Peyer's patch (tissue), 4 donors: Measurements from ENCODE around the gene TMEM108. TPM values are rescaled to one million over a fixed set of nuclear protein-coding genes. Genes with fewer than 3 reads are reported as not detected.

Source experiments
- DNase-seq, 3 donors: peaks; one replicate each; pipeline ENCODE4 v3.0.0-alpha.2; 2017 to 2019
- H3K27ac ChIP-seq, 4 donors: fragments of 200-600 bp; sonication (generic); one replicate each; pipeline ENCODE4 v1.5.1; 2016 to 2019
- H3K27me3 ChIP-seq, 2 donors: fragments of 200-600 bp; sonication (generic); one replicate each; pipeline ENCODE4 v1.5.1; 2019
- H3K36me3 ChIP-seq, 3 donors: fragments of 200-600 bp; sonication (generic); one replicate each; pipeline ENCODE4 v1.5.1; 2016 to 2019
- H3K4me1 ChIP-seq, 4 donors: fragments of 200-600 bp; sonication (generic); one replicate each; pipeline ENCODE4 v1.5.1; 2016 to 2019
- H3K4me3 ChIP-seq, 4 donors: fragments of 200-600 bp; sonication (generic); 1 replicate in 3 of 4; 2 replicates in 1 of 4; pipeline ENCODE4 v1.5.1; 2016 to 2019; ENCODE audit warnings: mild to moderate bottlenecking in 1 of 4
- H3K9me3 ChIP-seq, 4 donors: fragments of 200-600 bp; sonication (generic); one replicate each; pipeline ENCODE4 v1.5.1; 2016 to 2019; ENCODE audit warnings: mild to moderate bottlenecking in 1 of 4
- CTCF ChIP-seq, 6 experiments: fragments of 450-650 bp in 4 of 6; fragments of 200-600 bp in 2 of 6; sonication (generic) in 1 of 6; IDR thresholded peaks; one replicate each; pipeline ENCODE4 v1.5.1; 2017 to 2019; ENCODE audit warnings: antibody characterized with exemption in 6 of 6, mild to moderate bottlenecking in 3 of 6, moderate library complexity in 1 of 6
- POLR2A ChIP-seq, 2 donors: fragments of 450-650 bp; IDR thresholded peaks; one replicate each; pipeline ENCODE4 v1.5.1; 2017; ENCODE audit warnings: antibody characterized with exemption in 2 of 2, mild to moderate bottlenecking in 2 of 2, moderate library complexity in 2 of 2
- total RNA-seq, 4 donors: library from RNA; depleted of rRNA; stranded (reverse); fragments of >200 nt; gene quantifications; one replicate each; pipeline ENCODE4 v1.1.0, GENCODE V29; 2016

TMEM108 gene
- total RNA-seq, 4 donors from 2014 or later, result 1.4 to 1.7 TPM; not detected in 2

DNA sequence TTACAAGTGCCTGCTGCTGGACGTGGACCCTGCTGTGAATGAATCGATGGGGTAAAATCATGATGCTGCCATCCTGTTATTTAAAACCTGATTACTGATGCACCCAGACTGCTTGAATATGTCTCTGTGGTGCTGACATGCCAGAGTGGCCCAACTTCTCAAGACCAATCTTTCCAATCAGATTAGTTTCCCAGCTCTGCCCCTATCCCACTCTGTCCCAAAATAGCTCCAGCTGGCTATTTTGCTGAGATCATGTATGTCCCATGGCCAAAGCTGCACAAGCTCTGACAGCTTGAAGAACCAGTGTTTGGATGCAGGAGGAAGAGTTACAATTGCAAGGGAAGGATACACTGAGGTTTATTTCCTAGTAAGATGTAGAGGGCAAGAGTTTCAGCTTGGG, 153.6 kb downstream of the TMEM108 start:
- Histone ChIP-seq H3K9me3 (no peaks in the 10 kb centered on the region), H3K4me1 (no peaks in the 10 kb centered on the region), H3K27ac (no peak overlapping the region), H3K36me3 (no peaks in the 10 kb centered on the region), H3K4me3 (no peak overlapping the region), H3K27me3 (no peaks in the 10 kb centered on the region)
- TF ChIP-seq CTCF (IDR thresholded peaks at IDR 0.05) (no peak), POLR2A (IDR thresholded peaks at IDR 0.05) (no peak)
- no peak for DNase-seq

GRCh38 chr3:133192363-133192945, 154.3 kb downstream of the TMEM108 start:
- H3K27ac ChIP-seq, result no peak overlapping the region
- no peaks in the 10 kb centered on the region for H3K4me1 ChIP-seq
- H3K27me3 ChIP-seq, result no peaks in the 10 kb centered on the region
- H3K36me3 ChIP-seq, result no peaks in the 10 kb centered on the region
- no peak overlapping the region for H3K4me3 ChIP-seq
- H3K9me3 ChIP-seq, result no peaks in the 10 kb centered on the region
- TF ChIP-seq CTCF (IDR thresholded peaks at IDR 0.05), result no peak
- TF ChIP-seq POLR2A (IDR thresholded peaks at IDR 0.05), result no peak
- DNase-seq, result no peak

- DNase-seq, result no peak
These were observed 154.8 kb downstream of the TMEM108 start for GRCh38 chr3:133192967-133193366.

DNA sequence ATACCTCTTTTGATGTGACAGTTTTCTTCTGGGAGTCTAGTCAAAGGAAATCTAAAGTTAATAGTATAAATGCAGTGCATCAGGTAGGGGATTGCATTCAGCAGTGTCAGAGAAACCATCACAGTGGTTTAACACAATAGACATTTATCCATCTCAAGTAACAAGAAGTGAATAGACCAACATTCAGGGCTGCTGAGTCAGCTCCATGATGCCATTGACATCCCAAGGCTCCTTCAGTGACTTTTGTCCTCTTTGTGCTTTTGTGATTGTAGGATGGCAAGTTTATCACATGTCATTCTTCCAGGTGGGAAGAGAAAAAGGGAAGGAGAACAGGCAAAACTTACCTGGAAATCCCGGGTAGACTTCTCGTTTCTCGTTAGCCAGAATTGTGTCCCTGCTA, 158.3 kb downstream of the TMEM108 start:
- no peak overlapping the region for H3K27ac ChIP-seq
- no peak for DNase-seq
- H3K4me1 ChIP-seq, result no peaks in the 10 kb centered on the region
- H3K27me3 ChIP-seq, result no peaks in the 10 kb centered on the region
- no peaks in the 10 kb centered on the region for H3K9me3 ChIP-seq
- TF ChIP-seq CTCF (IDR thresholded peaks at IDR 0.05) (no peak), POLR2A (IDR thresholded peaks at IDR 0.05) (no peak)
- H3K36me3 ChIP-seq, result no peaks in the 10 kb centered on the region
- H3K4me3 ChIP-seq, result no peak overlapping the region

More at GRCh38 chr3:133192967-133193366, 154.8 kb downstream of the TMEM108 start:
- Histone ChIP-seq H3K9me3 (no peaks in the 10 kb centered on the region), H3K27ac (no peak overlapping the region), H3K27me3 (no peaks in the 10 kb centered on the region), H3K36me3 (no peaks in the 10 kb centered on the region), H3K4me3 (no peak overlapping the region), H3K4me1 (no peaks in the 10 kb centered on the region)
- TF ChIP-seq POLR2A (IDR thresholded peaks at IDR 0.05) (no peak), CTCF (IDR thresholded peaks at IDR 0.05) (no peak)

GRCh38 chr3:133197619-133198018, 159.4 kb downstream of the TMEM108 start:
- Histone ChIP-seq H3K4me1 (no peaks in the 10 kb centered on the region), H3K4me3 (no peak overlapping the region), H3K27me3 (no peaks in the 10 kb centered on the region), H3K36me3 (no peaks in the 10 kb centered on the region), H3K27ac (no peak overlapping the region), H3K9me3 (no peaks in the 10 kb centered on the region)
- no peak for DNase-seq
- TF ChIP-seq CTCF (IDR thresholded peaks at IDR 0.05) (no peak), POLR2A (IDR thresholded peaks at IDR 0.05) (no peak)

- TF ChIP-seq POLR2A (IDR thresholded peaks at IDR 0.05) (no peak), CTCF (IDR thresholded peaks at IDR 0.05) (no peak)
- H3K9me3 ChIP-seq, result no peaks in the 10 kb centered on the region
- no peaks in the 10 kb centered on the region for H3K27me3 ChIP-seq
- no peaks in the 10 kb centered on the region for H3K36me3 ChIP-seq
- no peak overlapping the region for H3K27ac ChIP-seq
- H3K4me1 ChIP-seq, result no peaks in the 10 kb centered on the region
- DNase-seq, result no peak
- no peak overlapping the region for H3K4me3 ChIP-seq
These were observed 168.7 kb downstream of the TMEM108 start for GRCh38 chr3:133206921-133207320.
